Activated B cell treated with CpG ODN at 0.5 μM for 24 hours (primary cell): ENCODE data around the gene NR2C1. TPM values are rescaled to one million over a fixed set of nuclear protein-coding genes. Genes with fewer than 3 reads are reported as not detected.

ENCODE experiments used
- ATAC-seq: fragments of 200-7000 bp; cut with Tn5 transposase; one replicate; pipeline ENCODE4 v1.10.0; 2021; ENCODE audit warnings: low read depth, mild to moderate bottlenecking, moderate library complexity
- CTCF ChIA-PET: fragments of 350-600 bp; sonication (Branson Sonifier 250); formaldehyde crosslinking; loops from one replicate; lab custom pipeline; 2021; ENCODE audit warnings: antibody characterized with exemption; lab: Charles Lee
- POLR2A ChIA-PET: fragments of 350-600 bp; sonication (Branson Sonifier 250); formaldehyde crosslinking; loops from one replicate; lab custom pipeline; 2021; ENCODE audit warnings: antibody characterized with exemption; lab: Charles Lee
- DNase-seq: peaks from one replicate; pipeline ENCODE4 v3.0.0; 2022
- H3K27ac Mint-ChIP-seq: one replicate; pipeline ENCODE4 v1.8.0; 2020; ENCODE audit warnings: mixed read lengths
- H3K27me3 Mint-ChIP-seq: one replicate; pipeline ENCODE4 v1.8.0; 2021; ENCODE audit warnings: mixed read lengths
- H3K36me3 Mint-ChIP-seq: one replicate; pipeline ENCODE4 v1.8.0; 2021; ENCODE audit warnings: low read depth, mixed read lengths
- H3K4me1 Mint-ChIP-seq: one replicate; pipeline ENCODE4 v1.8.0; 2021; ENCODE audit warnings: mixed read lengths
- H3K4me3 Mint-ChIP-seq: one replicate; pipeline ENCODE4 v1.8.0; 2020; ENCODE audit warnings: mild to moderate bottlenecking, mixed read lengths
- H3K9me3 Mint-ChIP-seq: one replicate; pipeline ENCODE4 v1.8.0; 2020; ENCODE audit warnings: mixed read lengths
- CTCF ChIP-seq: fragments of 200-600 bp; IDR thresholded peaks from one replicate; pipeline ENCODE4 v1.8.0; 2022; ENCODE audit warnings: antibody characterized with exemption, mild to moderate bottlenecking
- intact Hi-C: fragments of 100-400 bp; cut with micrococcal nuclease; formaldehyde crosslinking; loops from one replicate; pipeline ENCODE4 v1.15.1; 2024
- total RNA-seq: library from RNA; stranded (reverse); gene quantifications from 2 replicates; pipeline ENCODE4 v1.2.3, GENCODE V29; 2022

NR2C1 gene
- total RNA-seq, 1 donor from 2014 or later: 30.8 TPM

- Mint-ChIP-seq H3K27me3 (no peaks in the 10 kb centered on the region), H3K4me1 (peaks cover 13% of the 10 kb centered on the region), H3K9me3 (no peaks in the 10 kb centered on the region), H3K4me3 (peak overlapping the region; percentile 97), H3K36me3 (peaks cover 5% of the 10 kb centered on the region), H3K27ac (peak overlapping the region; percentile 94)
- ATAC-seq (no peak), DNase-seq (no peak)
- ChIA-PET CTCF (interaction anchor here (0.6 to 2.3 kb wide), 6 partner anchors 13 to 463 kb away, joined by 3 to 6 read pairs (median 4); partner anchors contain the start of genes FGD6 and VEZT), POLR2A (interaction anchor here (0.7 to 1.7 kb wide), 9 partner anchors 13 to 1325 kb away, joined by 3 to 21 read pairs (median 4); partner anchors contain the start of genes METAP2 and NDUFA12)
- intact Hi-C loops: loop anchor here (1.0 to 10.0 kb wide), 9 partner anchors 29 to 1833 kb away; partner anchors contain the start of genes FGD6, METAP2, NDUFA12 and NEDD1
- TF ChIP-seq CTCF: no peak
Observed at GRCh38 chr12:95073698-95074520, 491 bp upstream of the NR2C1 start.

- POLR2A ChIA-PET: no interaction called here
- intact Hi-C loops: loop anchor here (5.0 to 10.0 kb wide), 3 partner anchors 303 to 1837 kb away; partner anchors contain the start of gene NEDD1
- no peaks in the 10 kb centered on the region for H3K27me3 Mint-ChIP-seq
- CTCF ChIA-PET: no interaction called here
- ATAC-seq (no peak), DNase-seq (no peak)
- peak overlapping the region; percentile 7 for H3K4me3 Mint-ChIP-seq
- no peaks in the 10 kb centered on the region for H3K9me3 Mint-ChIP-seq
- peaks cover 15% of the 10 kb centered on the region for H3K4me1 Mint-ChIP-seq
- H3K36me3 Mint-ChIP-seq: peaks cover 22% of the 10 kb centered on the region
- H3K27ac Mint-ChIP-seq: no peak overlapping the region
- TF ChIP-seq CTCF: no peak
Observed at GRCh38 chr12:95070378-95070777, 3.0 kb downstream of the NR2C1 start.

GRCh38 chr12:95066091-95066855, 7.1 kb downstream of the NR2C1 start:
- ATAC-seq (no peak), DNase-seq (no peak)
- no peaks in the 10 kb centered on the region for H3K27me3 Mint-ChIP-seq
- H3K4me1 Mint-ChIP-seq: peaks cover 5% of the 10 kb centered on the region
- POLR2A ChIA-PET: no interaction called here
- CTCF ChIA-PET: no interaction called here
- no peak for TF ChIP-seq CTCF
- no peaks in the 10 kb centered on the region for H3K9me3 Mint-ChIP-seq
- intact Hi-C loops: no loop called here
- H3K27ac Mint-ChIP-seq: no peak overlapping the region
- H3K4me3 Mint-ChIP-seq: no peak overlapping the region
- peaks cover 45% of the 10 kb centered on the region for H3K36me3 Mint-ChIP-seq

GRCh38 chr12:95060951-95061350, 12.5 kb downstream of the NR2C1 start:
- POLR2A ChIA-PET: no interaction called here
- intact Hi-C loops: no loop called here
- Mint-ChIP-seq H3K9me3 (no peaks in the 10 kb centered on the region), H3K27ac (no peak overlapping the region), H3K4me1 (no peaks in the 10 kb centered on the region), H3K4me3 (no peak overlapping the region), H3K36me3 (peaks cover 55% of the 10 kb centered on the region), H3K27me3 (no peaks in the 10 kb centered on the region)
- no peak for ATAC-seq
- CTCF ChIA-PET: no interaction called here
- TF ChIP-seq CTCF: no peak
- no peak for DNase-seq

- ChIA-PET CTCF (no interaction called here), POLR2A (no interaction called here)
- DNase-seq (no peak), ATAC-seq (no peak)
- TF ChIP-seq CTCF: no peak
- Mint-ChIP-seq H3K27ac (no peak overlapping the region), H3K4me3 (no peak overlapping the region), H3K36me3 (peaks cover 61% of the 10 kb centered on the region), H3K9me3 (no peaks in the 10 kb centered on the region), H3K27me3 (no peaks in the 10 kb centered on the region), H3K4me1 (no peaks in the 10 kb centered on the region)
- intact Hi-C loops: no loop called here
Observed at GRCh38 chr12:95059984-95060383, 13.4 kb downstream of the NR2C1 start.
